SH-SY5Y (cell line): Measurements from ENCODE around the gene PREX1.

Experiments used
- GATA2 ChIP-seq: IDR thresholded peaks from 2 replicates; pipeline ENCODE4 v1.6.1; 2011; ENCODE audit warnings: mild to moderate bottlenecking, low read depth, low read length
- GATA3 ChIP-seq: IDR thresholded peaks from 2 replicates; pipeline ENCODE4 v1.6.1; 2011; ENCODE audit warnings: low read depth, mild to moderate bottlenecking, low read length, moderate library complexity

DNA sequence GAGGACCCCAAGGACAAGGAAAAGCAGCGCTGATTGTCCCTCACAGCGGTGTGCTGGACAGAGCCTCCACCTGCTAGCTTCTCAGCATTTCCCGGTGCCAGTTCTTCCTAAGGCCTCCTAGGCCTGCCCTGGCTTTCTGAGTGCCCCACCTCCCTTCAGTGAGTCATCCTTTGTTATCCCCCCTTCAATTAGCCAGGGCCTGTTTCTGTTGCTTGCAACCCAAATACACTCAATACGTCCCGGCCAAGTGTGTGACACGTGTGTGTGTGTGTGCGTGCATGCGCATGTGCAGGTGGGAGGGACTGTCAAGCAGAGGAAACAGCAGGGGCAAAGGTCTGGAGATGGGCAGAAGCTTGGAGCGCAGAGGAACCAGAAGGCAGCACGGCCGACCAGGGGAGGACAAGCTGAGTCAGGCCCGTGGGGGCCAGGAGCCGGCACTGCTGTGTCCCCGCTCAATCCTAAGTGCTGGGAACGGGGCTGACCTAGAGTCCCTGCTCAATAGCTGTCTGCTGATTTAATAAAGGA lies 159.8 kb downstream of the PREX1 start:
- no peak for TF ChIP-seq GATA2
- TF ChIP-seq GATA3, result no peak
